GM19468 (cell line): Measurements from ENCODE around the gene ANKRD13D.

Experiments
- ATAC-seq: cut with Tn5 transposase; IDR thresholded peaks from one replicate; pipeline ENCODE4 v1.9.1; 2021; ENCODE audit warnings: mild to moderate bottlenecking, moderate library complexity, moderate number of reproducible peaks; ENCODE audit not compliant: unreplicated experiment; ENCODE audit errors: extremely low read depth

Gene ANKRD13D

GRCh38 chr11:67272327-67273259 is 16.5 kb upstream of the ANKRD13D start:
- ATAC-seq, result no peak

GRCh38 chr11:67273260-67273990 is 15.7 kb upstream of the ANKRD13D start:
- ATAC-seq, result no peak

- ATAC-seq, result no peak
These were observed 14.1 kb upstream of the ANKRD13D start for GRCh38 chr11:67274768-67275605.

GRCh38 chr11:67275606-67276409 is 13.3 kb upstream of the ANKRD13D start:
- no peak for ATAC-seq

GRCh38 chr11:67276781-67277230 is 12.3 kb upstream of the ANKRD13D start:
- no peak for ATAC-seq

- ATAC-seq, result peak; percentile 41
These were observed 11.7 kb upstream of the ANKRD13D start for GRCh38 chr11:67277231-67277961.

GRCh38 chr11:67278135-67278938 is 10.8 kb upstream of the ANKRD13D start:
- no peak for ATAC-seq

- ATAC-seq, result no peak
These were observed 10.0 kb upstream of the ANKRD13D start for GRCh38 chr11:67278939-67279588.

GRCh38 chr11:67279589-67280340 is 9.3 kb upstream of the ANKRD13D start:
- no peak for ATAC-seq

GRCh38 chr11:67280341-67280787 is 8.7 kb upstream of the ANKRD13D start:
- no peak for ATAC-seq

GRCh38 chr11:67280788-67281551 is 8.1 kb upstream of the ANKRD13D start:
- no peak for ATAC-seq

GRCh38 chr11:67281552-67282150 is 7.5 kb upstream of the ANKRD13D start:
- no peak for ATAC-seq

GRCh38 chr11:67282155-67282875 is 6.8 kb upstream of the ANKRD13D start:
- ATAC-seq, result no peak

- ATAC-seq, result no peak
These were observed 6.2 kb upstream of the ANKRD13D start for GRCh38 chr11:67282876-67283371.

GRCh38 chr11:67283481-67283963 is 5.6 kb upstream of the ANKRD13D start:
- no peak for ATAC-seq
